Endothelial cell of umbilical vein (primary cell): Measurements from ENCODE around the gene FOXJ1.

Experiments
- CTCF ChIP-seq, 2 donors: IDR thresholded peaks; 1 replicate in 1 of 2; 2 replicates in 1 of 2; pipeline ENCODE4 v1.5.1; 2011; ENCODE audit warnings: low read length in 2 of 2, mild to moderate bottlenecking in 2 of 2, moderate library complexity in 2 of 2, control low read depth in 1 of 2, inconsistent platforms in 1 of 2, low read depth in 1 of 2; ENCODE audit not compliant: insufficient read depth in 1 of 2; ENCODE audit errors: extremely low read depth in 1 of 2
- EZH2 ChIP-seq: IDR thresholded peaks from 2 replicates; pipeline ENCODE4 v1.6.1; 2012; ENCODE audit warnings: borderline replicate concordance, low read depth, mild to moderate bottlenecking, moderate library complexity, low read length, inconsistent platforms; ENCODE audit not compliant: severe bottlenecking
- JUN ChIP-seq: IDR thresholded peaks from 2 replicates; pipeline ENCODE4 v1.6.1; 2011; ENCODE audit warnings: borderline replicate concordance, low read depth; ENCODE audit not compliant: insufficient read length, insufficient read depth
- MAX ChIP-seq: IDR thresholded peaks from 2 replicates; pipeline ENCODE4 v1.6.1; 2011; ENCODE audit not compliant: insufficient read depth, insufficient read length
- POLR2A ChIP-seq: IDR thresholded peaks from 2 replicates; pipeline ENCODE4 v1.6.1; 2012; ENCODE audit warnings: low read depth, mild to moderate bottlenecking, control low read depth, low read length
- POLR2AphosphoS5 ChIP-seq: IDR thresholded peaks from 2 replicates; pipeline ENCODE4 v1.6.1; 2012; ENCODE audit warnings: low read depth, mild to moderate bottlenecking, control low read depth, low read length, moderate library complexity; ENCODE audit not compliant: insufficient read depth

GRCh38 chr17:76120658-76121008, 20.4 kb downstream of the FOXJ1 start:
- TF ChIP-seq EZH2 (no peak), CTCF (IDR thresholded peaks at IDR 0.05; ENCODE audit: extremely low read depth in 1 of 2, insufficient read depth in 1 of 2, low read depth in 1 of 2, low read length in 2 of 2) (no peak), POLR2A (no peak), MAX (no peak), POLR2AphosphoS5 (no peak), JUN (no peak)
